SK-N-SH treated with all-trans-retinoic acid at 6 μM for 48 hours (cell line): ENCODE data around the gene CD84.

Source experiments
- ATAC-seq: fragments of 200-7000 bp; cut with Tn5 transposase; 3 replicates; pipeline ENCODE4 v1.9.1; 2020; ENCODE audit warnings: mild to moderate bottlenecking, moderate library complexity
- ARNTL ChIP-seq: fragments of 450-650 bp; formaldehyde crosslinking; IDR thresholded peaks from 2 replicates; pipeline ENCODE4 v1.5.0; 2020; ENCODE audit warnings: low read depth, mild to moderate bottlenecking, moderate library complexity, borderline replicate concordance
- BACH2 ChIP-seq: fragments of 250-450 bp; sonication (Bioruptor Pico); IDR thresholded peaks from 2 replicates; pipeline ENCODE4 v1.9.0; 2021; ENCODE audit warnings: mild to moderate bottlenecking, borderline replicate concordance
- CREB5 ChIP-seq: fragments of 250-450 bp; sonication (Bioruptor Pico); IDR thresholded peaks from 2 replicates; pipeline ENCODE4 v1.5.1; 2020; ENCODE audit warnings: low read depth, mild to moderate bottlenecking, moderate library complexity
- CSDC2 ChIP-seq: fragments of 250-450 bp; sonication (Bioruptor Pico); IDR thresholded peaks from 2 replicates; pipeline ENCODE4 v1.5.0; 2020; ENCODE audit warnings: mild to moderate bottlenecking, moderate library complexity
- CSRNP3 ChIP-seq: fragments of 250-450 bp; sonication (Bioruptor Pico); IDR thresholded peaks from 2 replicates; pipeline ENCODE4 v1.5.1; 2021; ENCODE audit warnings: mild to moderate bottlenecking, moderate library complexity
- ESRRG ChIP-seq: fragments of 250-450 bp; sonication (Bioruptor Pico); IDR thresholded peaks from 2 replicates; pipeline ENCODE4 v1.6.1; 2021; ENCODE audit warnings: mild to moderate bottlenecking
- GLIS3 ChIP-seq: fragments of 250-450 bp; sonication (Bioruptor Pico); IDR thresholded peaks from 2 replicates; pipeline ENCODE4 v1.5.0; 2020; ENCODE audit warnings: mild to moderate bottlenecking, moderate library complexity
- ISL1 ChIP-seq: fragments of 250-450 bp; sonication (Bioruptor Pico); IDR thresholded peaks from 2 replicates; pipeline ENCODE4 v2.1.2; 2022; ENCODE audit warnings: mild to moderate bottlenecking, moderate library complexity
- OSR1 ChIP-seq: fragments of 250-450 bp; sonication (Bioruptor Pico); IDR thresholded peaks from 2 replicates; pipeline ENCODE4 v1.8.0; 2022; ENCODE audit warnings: moderate library complexity, mild to moderate bottlenecking, inconsistent platforms
- PATZ1 ChIP-seq: fragments of 250-450 bp; sonication (Bioruptor Pico); IDR thresholded peaks from 2 replicates; pipeline ENCODE4 v1.8.0; 2020; ENCODE audit warnings: mild to moderate bottlenecking, moderate library complexity, borderline replicate concordance
- POU6F1 ChIP-seq: fragments of 250-450 bp; sonication (Bioruptor Pico); IDR thresholded peaks from 2 replicates; pipeline ENCODE4 v1.8.0; 2021; ENCODE audit warnings: low read depth, mild to moderate bottlenecking, moderate library complexity, borderline replicate concordance
- PPARA ChIP-seq: fragments of 250-450 bp; sonication (Bioruptor Pico); IDR thresholded peaks from 2 replicates; pipeline ENCODE4 v1.5.0; 2020; ENCODE audit warnings: mild to moderate bottlenecking, borderline replicate concordance
- RARB ChIP-seq: fragments of 250-450 bp; sonication (Bioruptor Pico); IDR thresholded peaks from 2 replicates; pipeline ENCODE4 v1.8.0; 2021; ENCODE audit warnings: mild to moderate bottlenecking, moderate library complexity
- SNAI2 ChIP-seq: fragments of 250-450 bp; sonication (Bioruptor Pico); IDR thresholded peaks from 2 replicates; pipeline ENCODE4 v1.5.0; 2020; ENCODE audit warnings: mild to moderate bottlenecking, moderate library complexity
- TCF4 ChIP-seq: fragments of 250-450 bp; sonication (Bioruptor Pico); IDR thresholded peaks from 2 replicates; pipeline ENCODE4 v1.8.0; 2021; ENCODE audit warnings: mild to moderate bottlenecking, moderate library complexity, borderline replicate concordance
- TOX ChIP-seq: fragments of 250-450 bp; sonication (Bioruptor Pico); IDR thresholded peaks from 2 replicates; pipeline ENCODE4 v1.8.0; 2021; ENCODE audit warnings: mild to moderate bottlenecking, moderate library complexity, borderline replicate concordance
- TSHZ2 ChIP-seq: fragments of 250-450 bp; sonication (Bioruptor Pico); IDR thresholded peaks from 2 replicates; pipeline ENCODE4 v1.5.0; 2020; ENCODE audit warnings: mild to moderate bottlenecking, moderate library complexity
- ZC3H10 ChIP-seq: fragments of 250-450 bp; sonication (Bioruptor Pico); IDR thresholded peaks from 2 replicates; pipeline ENCODE4 v1.5.1; 2021; ENCODE audit warnings: mild to moderate bottlenecking, moderate library complexity
- ZFP3 ChIP-seq: fragments of 250-450 bp; sonication (Bioruptor Pico); IDR thresholded peaks from 2 replicates; pipeline ENCODE4 v1.5.0; 2020; ENCODE audit warnings: mild to moderate bottlenecking, moderate library complexity
- ZFP30 ChIP-seq: fragments of 450-650 bp; formaldehyde crosslinking; IDR thresholded peaks from 2 replicates; pipeline ENCODE4 v1.5.0; 2022; ENCODE audit warnings: mild to moderate bottlenecking, moderate library complexity
- ZNF70 ChIP-seq: fragments of 450-650 bp; formaldehyde crosslinking; IDR thresholded peaks from 2 replicates; pipeline ENCODE4 v1.5.0; 2020; ENCODE audit warnings: mild to moderate bottlenecking, moderate library complexity
- ZNF8 ChIP-seq: fragments of 450-650 bp; formaldehyde crosslinking; IDR thresholded peaks from 2 replicates; pipeline ENCODE4 v1.5.0; 2020; ENCODE audit warnings: mild to moderate bottlenecking, moderate library complexity

CD84 gene

GRCh38 chr1:160520999-160521398 lies 58.3 kb downstream of the CD84 start:
- TF ChIP-seq RARB (CRISPR knock-in tag) (no peak), TOX (CRISPR knock-in tag) (no peak), TCF4 (CRISPR knock-in tag) (no peak), PPARA (no peak), ARNTL (CRISPR knock-in tag) (no peak), CSRNP3 (CRISPR knock-in tag) (no peak)
- ATAC-seq, result no peak

GRCh38 chr1:160520582-160520981 lies 58.7 kb downstream of the CD84 start:
- TF ChIP-seq TSHZ2 (CRISPR knock-in tag), result no peak
- no peak for TF ChIP-seq ISL1 (CRISPR knock-in tag)
- TF ChIP-seq TCF4 (CRISPR knock-in tag), result no peak
- no peak for TF ChIP-seq ESRRG
- no peak for TF ChIP-seq PATZ1 (CRISPR knock-in tag)
- no peak for TF ChIP-seq GLIS3 (CRISPR knock-in tag)
- TF ChIP-seq ZNF8 (CRISPR knock-in tag), result no peak
- no peak for TF ChIP-seq CSRNP3 (CRISPR knock-in tag)
- no peak for TF ChIP-seq PPARA
- TF ChIP-seq ZNF70 (CRISPR knock-in tag), result no peak
- TF ChIP-seq ZFP30 (CRISPR knock-in tag), result no peak
- no peak for TF ChIP-seq CREB5 (CRISPR knock-in tag)
- no peak for TF ChIP-seq POU6F1 (CRISPR knock-in tag)
- TF ChIP-seq ARNTL (CRISPR knock-in tag), result no peak
- no peak for TF ChIP-seq ZFP3 (CRISPR knock-in tag)
- TF ChIP-seq SNAI2 (CRISPR knock-in tag), result no peak
- no peak for TF ChIP-seq OSR1
- no peak for TF ChIP-seq ZC3H10 (CRISPR knock-in tag)
- no peak for TF ChIP-seq BACH2 (CRISPR knock-in tag)
- no peak for TF ChIP-seq CSDC2 (CRISPR knock-in tag)
- TF ChIP-seq, all 23 proteins: peak for 0
- no peak for ATAC-seq
